HG02943 (cell line): ENCODE results near the gene CKMT2.

Experiments used
- ATAC-seq: cut with Tn5 transposase; IDR thresholded peaks from one replicate; pipeline ENCODE4 v1.9.1; 2021; ENCODE audit warnings: mild to moderate bottlenecking, low read depth, moderate library complexity; ENCODE audit not compliant: unreplicated experiment

CKMT2 gene

DNA sequence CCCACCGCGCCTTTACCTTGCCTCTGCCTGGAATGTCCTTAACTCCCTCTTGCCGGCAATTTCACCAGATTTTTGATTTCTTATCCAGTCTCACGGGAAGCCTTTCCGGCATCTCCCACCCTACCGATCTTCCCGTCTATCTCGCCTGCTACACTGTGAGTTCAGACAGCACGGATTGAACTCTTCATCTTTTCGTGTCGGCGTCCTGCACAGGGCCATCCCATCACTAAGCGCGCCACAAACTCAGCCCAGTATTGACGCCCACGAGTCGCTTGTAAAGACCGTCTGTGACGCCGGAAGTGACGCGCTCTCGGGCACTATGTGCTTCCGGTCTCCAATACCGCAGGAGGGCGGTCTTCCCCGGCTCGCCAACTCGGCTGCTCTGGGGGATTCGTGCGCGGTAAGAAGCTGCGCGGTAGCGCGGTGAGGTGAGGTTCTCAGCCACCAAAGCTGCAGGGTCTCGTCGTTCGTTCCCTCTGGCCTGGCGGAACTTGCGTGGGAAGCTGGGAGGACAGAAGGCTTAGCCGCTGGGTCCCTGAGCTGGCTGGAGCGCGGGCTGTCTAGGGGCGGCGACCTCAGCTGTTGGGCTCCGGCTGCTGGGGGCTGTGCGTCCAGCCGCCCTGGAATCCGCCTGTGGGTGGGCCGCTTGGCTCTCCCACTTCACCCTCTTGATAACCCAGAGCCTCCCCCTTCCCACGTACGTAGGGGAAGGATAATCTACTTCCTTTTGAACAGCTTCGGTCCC lies 68.3 kb downstream of the CKMT2 start, which contains the start of gene ZCCHC9:
ZCCHC9 (plus strand) TSS at position 317 of the 745 bp plus-strand sequence. CDS start 3,171 bp downstream, outside the sequence.
- peak; percentile 98 for ATAC-seq

DNA sequence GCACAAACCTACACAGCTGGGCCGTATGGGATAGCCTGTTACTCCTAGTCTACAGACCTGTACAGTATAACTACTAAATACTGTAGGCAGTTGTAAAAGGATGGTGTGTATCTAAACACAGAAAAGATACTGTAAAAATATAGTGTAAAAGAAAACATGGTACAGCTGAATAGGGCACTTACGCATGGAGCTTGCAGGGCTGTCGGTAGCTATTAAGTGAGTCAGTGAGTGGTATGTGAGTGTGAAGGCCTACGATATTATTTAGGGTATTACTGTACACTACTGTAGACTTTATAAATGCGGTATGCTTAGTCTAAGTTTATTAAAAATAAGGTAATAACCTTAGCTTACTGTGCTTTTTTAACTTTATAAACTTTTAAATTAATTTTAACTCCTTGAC lies 69.5 kb downstream of the CKMT2 start:
- no peak for ATAC-seq

DNA sequence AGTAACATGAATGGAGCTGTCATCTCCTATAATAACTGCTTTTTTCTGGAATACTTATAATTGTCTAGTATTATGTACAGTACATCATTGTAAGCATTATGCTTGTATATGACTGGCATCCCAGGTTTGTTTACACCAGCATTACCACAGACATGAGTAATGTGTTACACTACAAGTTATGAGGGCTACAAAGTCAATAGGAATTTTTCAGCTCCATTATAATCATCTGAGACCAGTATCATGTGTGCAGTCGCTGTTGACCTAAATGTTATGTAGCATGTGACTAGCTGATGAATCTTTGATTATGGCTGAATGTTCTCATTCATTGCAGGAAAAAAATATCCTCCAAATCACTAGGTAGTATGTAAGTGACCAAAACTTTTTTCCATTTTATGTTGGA lies 70.4 kb downstream of the CKMT2 start:
- ATAC-seq = no peak

DNA sequence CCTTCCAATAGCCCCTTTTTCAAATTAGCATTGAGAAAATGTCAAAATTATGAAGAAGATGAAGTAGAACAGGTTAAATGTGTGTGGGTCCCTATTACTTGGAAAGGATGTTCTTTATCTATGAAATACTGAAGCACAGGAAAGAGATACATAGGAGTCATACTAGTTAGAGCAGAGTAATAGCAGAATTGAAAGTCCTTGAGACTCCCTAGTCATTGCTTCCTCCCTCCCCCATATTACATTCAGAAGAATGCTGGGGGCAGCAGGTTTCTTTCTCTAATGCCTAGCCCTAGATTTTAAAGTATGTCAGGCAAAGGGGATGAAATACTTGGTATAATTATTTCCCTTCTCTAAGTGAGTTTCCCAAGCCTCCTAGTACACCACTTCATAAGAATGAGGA lies 72.7 kb downstream of the CKMT2 start:
- ATAC-seq = no peak

- ATAC-seq = no peak
Measured at GRCh38 chr5:81308836-81309235, 75.7 kb downstream of the CKMT2 start.

DNA sequence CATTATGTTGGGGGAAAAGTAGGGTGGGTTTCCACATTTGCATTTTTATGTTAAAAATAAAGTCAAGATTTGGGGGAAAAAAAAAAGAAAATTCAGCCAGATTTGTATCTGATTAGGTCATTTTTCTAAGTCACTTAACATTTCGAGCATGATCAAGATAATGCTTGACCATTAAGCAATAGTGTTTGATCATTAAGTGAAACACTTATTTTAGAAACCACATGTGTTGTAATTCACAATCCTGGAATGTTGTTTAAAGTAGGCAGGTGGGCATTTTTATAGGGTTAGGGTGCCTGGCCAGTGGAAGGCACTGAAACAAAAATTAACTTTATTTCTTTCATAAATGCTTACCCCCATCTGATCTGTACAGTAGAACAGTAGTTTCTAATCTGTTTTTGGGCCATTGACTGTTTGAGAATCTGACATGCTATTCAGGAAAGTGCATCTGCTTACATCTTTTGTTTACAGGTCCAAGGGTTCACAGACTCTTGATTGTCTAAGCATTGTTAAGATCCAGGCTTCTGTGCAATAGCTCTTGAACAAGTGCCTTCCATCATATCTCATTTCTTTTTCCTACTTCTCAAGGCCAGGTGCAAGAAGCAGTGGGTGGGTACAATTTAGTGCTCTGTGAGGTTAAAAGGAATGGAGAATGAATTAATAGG lies 77.4 kb downstream of the CKMT2 start:
- no peak for ATAC-seq

DNA sequence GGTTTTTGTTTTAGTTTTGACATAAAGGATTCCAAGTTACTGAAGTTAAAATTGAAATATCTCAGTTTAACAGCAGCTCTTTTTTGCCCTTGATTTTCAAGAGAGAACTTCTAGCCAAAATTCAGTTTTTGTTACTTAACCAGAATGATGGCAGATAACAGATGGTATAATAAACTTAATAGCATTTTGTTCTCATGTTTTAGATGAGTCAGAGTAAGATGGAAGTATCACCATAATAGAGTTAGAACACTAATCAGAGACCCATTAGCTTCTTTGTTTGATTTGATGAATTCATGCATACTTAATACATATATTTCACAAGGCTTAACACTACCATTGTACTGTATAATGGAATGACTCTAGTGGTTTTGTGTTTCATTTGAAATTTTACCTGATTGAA lies 80.2 kb downstream of the CKMT2 start:
- ATAC-seq = no peak

DNA sequence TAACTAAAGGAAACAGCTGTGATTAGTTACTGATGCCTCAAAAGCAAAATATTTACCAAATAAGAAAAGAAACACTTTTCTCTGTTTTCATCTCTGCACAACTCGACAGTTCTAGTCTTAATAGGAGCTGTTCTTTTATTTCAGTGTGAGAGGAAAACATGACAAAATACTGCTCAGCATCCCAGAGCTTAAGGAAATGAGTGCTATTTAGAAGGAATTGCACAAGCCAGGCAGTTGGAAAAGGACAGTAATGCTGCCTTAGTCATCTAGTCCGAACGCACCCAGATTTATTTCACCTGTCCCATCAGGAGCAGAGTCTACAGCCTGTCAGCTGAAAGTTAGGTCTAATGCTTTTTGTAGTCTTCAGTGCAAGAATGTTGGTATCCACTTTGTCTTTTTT lies 80.6 kb downstream of the CKMT2 start:
- ATAC-seq = no peak

DNA sequence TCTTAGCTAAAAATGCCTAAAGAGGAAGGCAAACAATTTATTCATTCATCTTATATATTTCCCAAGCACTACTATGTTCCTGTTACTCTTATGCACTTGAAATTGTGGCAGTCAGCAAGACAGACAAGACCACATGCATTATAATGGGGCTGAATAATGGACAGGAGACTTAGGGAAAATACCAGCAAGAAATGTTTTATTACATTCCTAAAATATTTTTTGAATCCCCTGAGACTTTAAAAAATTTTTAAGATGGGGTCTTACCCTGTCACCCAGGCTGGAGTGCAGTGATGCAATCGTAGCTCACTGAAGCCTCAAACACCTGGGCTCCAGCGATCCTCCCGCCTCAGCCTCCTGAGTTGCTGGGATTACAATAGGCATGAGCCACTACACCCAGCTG lies 81.5 kb downstream of the CKMT2 start:
- no peak for ATAC-seq

- no peak for ATAC-seq
Measured at GRCh38 chr5:81315336-81315735, 82.2 kb downstream of the CKMT2 start.

GRCh38 chr5:81315830-81316229 lies 82.7 kb downstream of the CKMT2 start:
- no peak for ATAC-seq
